Measurements from ENCODE around the gene NDUFAF8. TPM values are rescaled to one million over a fixed set of nuclear protein-coding genes. Genes with fewer than 3 reads are reported as not detected.

Gene NDUFAF8
- total RNA-seq, 1 donor from 2014 or later: 58.1 TPM

DNA sequence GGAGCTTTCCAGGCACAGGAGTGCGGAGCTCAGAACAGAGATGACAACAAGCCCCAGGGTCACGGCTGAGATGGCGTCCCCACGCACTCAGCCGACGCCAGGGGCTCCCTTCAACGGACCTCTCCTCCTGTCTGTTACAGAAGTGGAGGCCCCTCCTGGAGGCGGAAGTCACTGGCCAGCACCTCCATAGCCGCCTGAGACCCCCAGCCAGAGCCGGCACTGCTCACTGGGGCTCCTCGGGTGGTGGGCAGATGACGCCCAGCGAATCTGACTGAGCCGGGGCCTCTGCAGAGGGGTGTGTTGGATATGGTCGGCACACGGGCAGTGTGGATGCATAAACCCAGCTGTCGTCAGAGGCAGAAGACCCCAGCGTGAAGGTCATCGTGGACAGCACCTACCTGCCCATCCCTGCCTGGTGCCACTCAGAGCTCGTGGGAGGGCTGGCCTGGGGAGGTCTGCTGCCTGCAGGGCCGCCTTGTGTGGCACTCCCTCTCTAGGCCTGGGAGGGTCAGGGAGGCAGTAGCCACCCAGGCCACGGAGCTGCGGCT is 20.0 kb downstream of the NDUFAF8 start:
- H3K27me3 Mint-ChIP-seq (ENCODE audit: low read depth): no peaks in the 10 kb centered on the region
- H3K4me1 Mint-ChIP-seq (ENCODE audit: low read depth): no peaks in the 10 kb centered on the region
- H3K4me3 Mint-ChIP-seq (ENCODE audit: low read depth): no peak overlapping the region
- no peak overlapping the region for H3K27ac Mint-ChIP-seq
- intact Hi-C loops (cut with micrococcal nuclease): no loop called here
- H3K9me3 Mint-ChIP-seq: no peaks in the 10 kb centered on the region
- H3K36me3 Mint-ChIP-seq (ENCODE audit: low read depth): peaks cover 22% of the 10 kb centered on the region
- no peak for DNase-seq (ENCODE audit: low spot score)

DNA sequence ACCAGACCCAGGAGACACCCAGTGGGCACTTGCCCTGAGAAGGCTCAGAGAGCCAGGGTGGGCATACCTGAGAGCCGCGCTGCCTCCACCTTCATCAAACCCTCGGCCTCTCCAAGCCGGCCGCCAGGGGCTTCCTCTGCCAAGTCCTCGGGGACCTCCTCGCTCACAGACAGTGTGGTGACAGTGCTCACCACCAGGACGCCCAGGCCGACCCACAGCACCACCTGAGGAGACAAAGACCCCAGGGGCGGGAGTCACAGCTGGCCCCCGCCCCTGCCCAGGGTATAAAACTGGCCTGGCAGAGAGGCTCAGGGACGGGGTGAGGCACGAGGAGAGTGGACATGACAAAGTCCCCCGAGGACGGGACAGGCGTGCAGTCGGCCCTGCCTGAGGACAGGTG is 21.1 kb downstream of the NDUFAF8 start:
- Mint-ChIP-seq H3K9me3 (no peaks in the 10 kb centered on the region), H3K27me3 (ENCODE audit: low read depth) (no peaks in the 10 kb centered on the region), H3K4me3 (ENCODE audit: low read depth) (no peak overlapping the region), H3K36me3 (ENCODE audit: low read depth) (peaks cover 33% of the 10 kb centered on the region), H3K4me1 (ENCODE audit: low read depth) (no peaks in the 10 kb centered on the region), H3K27ac (no peak overlapping the region)
- intact Hi-C loops (cut with micrococcal nuclease): no loop called here
- DNase-seq (ENCODE audit: low spot score): no peak

DNA sequence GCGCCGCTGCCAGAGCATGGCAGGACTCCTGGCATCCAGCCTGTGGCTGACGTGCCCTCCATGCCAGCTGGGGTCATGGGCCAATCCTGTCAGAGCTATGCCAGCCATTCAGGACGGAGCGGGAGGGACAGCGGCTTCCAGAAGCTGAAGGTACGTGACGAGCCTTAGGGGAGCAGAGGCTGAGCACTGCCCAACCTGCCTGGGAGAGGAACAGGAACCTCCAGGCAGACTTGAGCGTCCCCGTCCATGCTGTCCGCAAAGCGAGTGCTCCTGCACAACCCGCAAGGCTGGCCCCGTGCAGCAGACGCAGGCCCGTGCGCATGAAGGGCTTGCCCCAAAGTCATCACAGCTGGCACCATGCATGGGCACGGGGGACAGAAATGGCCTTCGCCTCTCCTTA is 21.5 kb downstream of the NDUFAF8 start:
- no peaks in the 10 kb centered on the region for H3K9me3 Mint-ChIP-seq
- DNase-seq (ENCODE audit: low spot score): no peak
- no peak overlapping the region for H3K4me3 Mint-ChIP-seq (ENCODE audit: low read depth)
- intact Hi-C loops (cut with micrococcal nuclease): no loop called here
- H3K4me1 Mint-ChIP-seq (ENCODE audit: low read depth): no peaks in the 10 kb centered on the region
- H3K27ac Mint-ChIP-seq: no peak overlapping the region
- H3K36me3 Mint-ChIP-seq (ENCODE audit: low read depth): peaks cover 37% of the 10 kb centered on the region
- H3K27me3 Mint-ChIP-seq (ENCODE audit: low read depth): no peaks in the 10 kb centered on the region

DNA sequence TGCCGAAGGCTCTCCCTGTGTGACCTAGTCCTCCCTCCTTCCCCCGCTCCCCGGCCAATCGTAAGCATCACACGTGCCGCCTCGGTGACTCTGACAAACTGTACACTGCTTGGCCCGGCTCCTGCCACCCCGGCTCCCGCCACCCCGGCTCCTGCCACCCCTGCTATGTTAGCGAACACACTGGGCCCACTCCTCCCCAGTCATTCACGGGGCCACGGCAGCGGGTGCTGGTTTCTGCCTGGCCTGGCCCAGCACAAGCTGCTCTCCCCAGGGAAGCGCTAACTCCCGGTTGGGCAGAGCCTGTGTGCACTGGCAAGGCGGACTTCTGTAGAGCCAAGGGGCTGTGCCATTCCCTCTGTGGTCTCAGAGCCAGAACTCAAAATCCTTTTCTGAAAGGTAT is 22.0 kb downstream of the NDUFAF8 start:
- Mint-ChIP-seq H3K27ac (no peak overlapping the region), H3K4me3 (ENCODE audit: low read depth) (no peak overlapping the region), H3K4me1 (ENCODE audit: low read depth) (no peaks in the 10 kb centered on the region), H3K27me3 (ENCODE audit: low read depth) (no peaks in the 10 kb centered on the region), H3K9me3 (no peaks in the 10 kb centered on the region), H3K36me3 (ENCODE audit: low read depth) (peaks cover 39% of the 10 kb centered on the region)
- intact Hi-C loops (cut with micrococcal nuclease): no loop called here
- no peak for DNase-seq (ENCODE audit: low spot score)

DNA sequence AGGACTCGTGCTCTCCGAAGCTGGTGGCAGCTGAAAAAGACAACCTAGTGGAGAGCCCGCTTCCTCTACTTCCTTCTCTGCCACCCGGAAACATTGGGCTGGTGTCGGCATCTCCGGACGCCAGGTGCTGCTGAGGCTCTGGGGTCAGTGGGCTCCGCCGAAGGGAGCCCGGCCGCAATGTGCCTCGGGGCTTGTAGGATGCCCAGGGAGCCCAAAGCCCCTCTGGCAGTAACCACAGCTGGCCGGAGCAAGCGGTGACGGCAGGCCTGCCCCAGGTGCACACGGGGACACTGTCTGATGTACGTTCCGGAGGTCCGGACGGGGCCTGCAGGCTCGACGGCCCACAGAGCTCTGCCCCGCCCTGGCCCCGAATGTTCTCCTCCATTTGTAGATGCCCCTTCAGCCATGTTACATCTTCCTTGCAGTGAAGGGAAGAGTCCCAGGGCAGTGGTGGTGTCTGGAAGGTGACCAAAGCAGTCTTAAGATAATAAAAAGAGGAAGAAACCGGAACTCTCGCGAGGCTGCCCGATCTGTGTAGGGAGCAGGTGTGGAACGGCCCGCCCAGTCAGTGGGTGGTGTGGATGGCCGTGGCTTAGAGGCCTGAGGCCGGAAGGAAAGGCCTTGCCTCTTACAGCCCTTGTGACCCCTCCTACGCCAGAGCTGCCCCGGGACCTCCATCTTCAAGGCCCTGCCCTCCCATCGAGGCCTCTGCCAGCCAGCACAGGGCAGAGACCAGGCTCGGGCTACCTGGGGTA is 22.6 kb downstream of the NDUFAF8 start:
- intact Hi-C loops (cut with micrococcal nuclease): no loop called here
- Mint-ChIP-seq H3K9me3 (no peaks in the 10 kb centered on the region), H3K27me3 (ENCODE audit: low read depth) (no peaks in the 10 kb centered on the region), H3K4me3 (ENCODE audit: low read depth) (no peak overlapping the region), H3K27ac (no peak overlapping the region), H3K4me1 (ENCODE audit: low read depth) (no peaks in the 10 kb centered on the region), H3K36me3 (ENCODE audit: low read depth) (peaks cover 41% of the 10 kb centered on the region)
- DNase-seq (ENCODE audit: low spot score): no peak

DNA sequence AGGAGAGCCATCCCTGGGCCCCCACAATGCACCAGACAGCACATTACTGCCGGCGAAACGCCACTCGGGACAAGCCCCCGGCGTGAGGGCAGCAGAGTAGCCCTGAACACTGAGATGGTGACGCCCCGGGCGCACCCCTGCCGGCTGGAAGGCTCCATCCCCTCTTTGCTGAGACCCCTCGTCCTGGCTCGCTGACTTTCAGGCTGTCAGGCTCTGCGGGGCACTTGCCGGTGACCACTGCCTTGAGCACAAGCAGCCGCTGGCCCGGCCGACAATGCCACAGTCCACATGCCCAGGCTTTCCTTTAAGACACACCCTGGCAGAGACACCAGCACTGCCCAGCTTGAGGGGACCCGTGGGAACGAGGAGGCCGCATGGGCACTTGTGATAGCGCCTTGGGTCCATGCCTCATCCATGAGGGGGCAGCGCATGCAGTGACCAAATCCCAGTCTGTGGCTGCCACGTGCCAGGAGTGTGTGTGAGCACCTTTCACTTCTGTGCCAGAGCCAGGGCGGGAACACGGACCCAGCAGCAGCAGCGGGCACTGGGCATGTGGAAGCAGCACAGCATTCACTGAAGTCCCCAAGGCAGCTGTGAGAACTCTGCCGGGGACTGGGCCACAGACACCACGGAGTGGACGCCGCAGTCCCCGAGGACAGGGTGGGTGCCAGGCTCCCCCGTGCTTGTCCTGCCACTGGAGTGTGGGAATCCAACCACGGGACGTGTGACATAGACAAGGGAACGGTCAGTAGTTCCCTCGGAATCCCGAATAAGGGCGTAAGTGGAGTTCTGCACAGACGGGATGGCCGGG is 24.5 kb downstream of the NDUFAF8 start:
- H3K27me3 Mint-ChIP-seq (ENCODE audit: low read depth): no peaks in the 10 kb centered on the region

DNA sequence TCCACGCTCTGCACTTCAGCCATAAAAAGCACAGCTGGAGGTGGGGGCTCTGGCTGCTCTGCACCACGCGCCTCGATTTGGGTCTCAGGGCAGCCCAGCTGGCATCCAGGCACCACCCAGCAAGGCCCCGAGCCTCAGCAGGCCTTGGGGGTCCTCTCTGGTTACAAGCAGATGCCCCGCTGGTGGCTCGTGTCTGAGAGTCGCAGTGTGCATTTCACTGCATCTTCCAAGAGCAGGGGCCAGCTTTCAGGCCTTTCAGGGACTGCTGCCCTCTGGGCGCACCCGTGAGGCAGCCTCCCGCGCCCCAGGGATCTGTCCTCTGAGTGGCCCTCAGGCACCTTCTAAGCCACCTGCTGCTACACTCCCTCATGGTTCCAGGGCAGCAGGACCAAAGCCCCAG is 25.5 kb downstream of the NDUFAF8 start:
- H3K36me3 Mint-ChIP-seq (ENCODE audit: low read depth): peaks cover 59% of the 10 kb centered on the region
- no peaks in the 10 kb centered on the region for H3K4me1 Mint-ChIP-seq (ENCODE audit: low read depth)
- intact Hi-C loops (cut with micrococcal nuclease): no loop called here
- H3K4me3 Mint-ChIP-seq (ENCODE audit: low read depth): no peak overlapping the region
- no peaks in the 10 kb centered on the region for H3K27me3 Mint-ChIP-seq (ENCODE audit: low read depth)
- no peaks in the 10 kb centered on the region for H3K9me3 Mint-ChIP-seq
- no peak overlapping the region for H3K27ac Mint-ChIP-seq
- DNase-seq (ENCODE audit: low spot score): no peak

More for the DNA sequence above, 24.5 kb downstream of the NDUFAF8 start:
- no peaks in the 10 kb centered on the region for H3K4me1 Mint-ChIP-seq (ENCODE audit: low read depth)
- H3K36me3 Mint-ChIP-seq (ENCODE audit: low read depth): peaks cover 51% of the 10 kb centered on the region
- H3K9me3 Mint-ChIP-seq: no peaks in the 10 kb centered on the region
- DNase-seq (ENCODE audit: low spot score): no peak
- no peak overlapping the region for H3K27ac Mint-ChIP-seq
- no peak overlapping the region for H3K4me3 Mint-ChIP-seq (ENCODE audit: low read depth)
- intact Hi-C loops (cut with micrococcal nuclease): no loop called here

DNA sequence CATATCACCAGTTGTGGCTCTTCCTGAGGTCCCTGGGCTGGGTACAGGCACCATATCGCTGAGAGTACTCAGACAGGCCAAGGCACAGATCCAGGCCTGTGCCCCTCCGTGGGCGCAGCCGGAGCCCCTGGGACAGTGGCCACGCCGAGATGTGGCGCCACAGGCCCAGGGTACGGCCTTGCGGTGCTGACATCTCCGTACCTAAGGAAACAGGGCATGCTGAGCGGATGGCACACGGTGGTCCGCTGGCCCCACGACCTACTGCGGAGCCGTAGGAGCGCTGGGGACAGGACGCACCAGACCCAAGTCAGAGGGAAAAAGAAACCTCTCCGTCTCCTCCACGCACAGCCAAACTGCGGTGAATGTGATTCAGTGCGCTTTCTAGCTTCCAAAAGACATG is 26.5 kb downstream of the NDUFAF8 start:
- Mint-ChIP-seq H3K9me3 (no peaks in the 10 kb centered on the region), H3K36me3 (ENCODE audit: low read depth) (peaks cover 62% of the 10 kb centered on the region), H3K27ac (no peak overlapping the region), H3K4me3 (ENCODE audit: low read depth) (no peak overlapping the region), H3K4me1 (ENCODE audit: low read depth) (no peaks in the 10 kb centered on the region), H3K27me3 (ENCODE audit: low read depth) (no peaks in the 10 kb centered on the region)
- intact Hi-C loops (cut with micrococcal nuclease): no loop called here
- DNase-seq (ENCODE audit: low spot score): no peak

DNA sequence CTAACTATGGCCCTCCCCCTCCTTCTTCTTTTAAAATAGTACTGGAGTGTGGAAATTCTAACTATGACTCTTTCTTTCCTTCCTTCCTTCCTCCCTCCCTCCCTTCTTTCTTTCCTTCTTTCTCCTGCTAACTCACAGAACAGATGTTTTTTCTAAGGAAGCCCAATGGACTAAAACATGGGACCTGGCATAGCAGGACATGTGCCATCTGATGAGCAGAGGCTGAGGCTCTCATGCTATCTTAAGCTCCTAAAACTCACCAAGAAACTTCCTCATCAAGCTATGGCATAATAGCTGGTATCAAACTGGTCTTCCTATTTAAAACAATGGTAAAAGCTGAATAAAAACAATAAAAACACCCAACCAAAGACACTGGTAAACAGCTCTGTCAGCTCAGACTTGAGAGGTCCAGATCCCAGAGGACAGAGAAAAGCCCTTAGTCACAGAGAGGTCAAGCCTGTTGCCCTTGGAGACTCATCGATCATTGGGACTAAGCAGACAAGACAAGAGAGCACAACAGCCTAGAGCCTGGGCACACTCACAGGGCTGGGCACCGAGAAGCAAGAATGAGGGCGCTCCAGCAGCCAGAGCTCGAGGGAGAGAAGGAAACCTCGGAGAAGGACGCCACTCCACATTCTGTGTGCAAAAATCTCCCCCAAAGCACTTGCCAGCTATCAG is 28.4 kb downstream of the NDUFAF8 start:
- intact Hi-C loops (cut with micrococcal nuclease): no loop called here
- no peaks in the 10 kb centered on the region for H3K4me1 Mint-ChIP-seq (ENCODE audit: low read depth)
- H3K4me3 Mint-ChIP-seq (ENCODE audit: low read depth): no peak overlapping the region
- H3K36me3 Mint-ChIP-seq (ENCODE audit: low read depth): peaks cover 71% of the 10 kb centered on the region
- no peak overlapping the region for H3K27ac Mint-ChIP-seq
- H3K9me3 Mint-ChIP-seq: no peaks in the 10 kb centered on the region
- no peaks in the 10 kb centered on the region for H3K27me3 Mint-ChIP-seq (ENCODE audit: low read depth)
- no peak for DNase-seq (ENCODE audit: low spot score)

DNA sequence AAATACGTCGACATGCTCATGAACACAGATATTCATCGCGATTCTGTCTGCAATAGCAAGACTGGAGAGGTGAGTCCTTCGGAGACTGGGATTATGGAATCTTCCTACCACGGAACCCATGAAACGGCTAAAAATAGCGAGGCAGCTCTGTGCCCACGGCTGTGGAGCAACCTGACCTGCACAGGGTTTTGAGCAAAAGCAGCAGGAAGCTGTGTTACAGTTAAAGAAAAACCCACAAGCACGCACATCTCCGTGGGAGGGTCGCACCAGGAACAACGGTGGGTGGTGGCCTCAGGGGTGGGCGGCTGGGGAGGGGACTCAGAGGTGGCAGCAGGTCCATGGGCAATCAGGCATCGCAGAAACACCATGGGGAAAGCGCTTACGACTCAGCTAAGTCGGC is 31.2 kb downstream of the NDUFAF8 start:
- intact Hi-C loops (cut with micrococcal nuclease): no loop called here
- Mint-ChIP-seq H3K4me3 (ENCODE audit: low read depth) (no peak overlapping the region), H3K4me1 (ENCODE audit: low read depth) (no peaks in the 10 kb centered on the region), H3K9me3 (no peaks in the 10 kb centered on the region), H3K27ac (no peak overlapping the region), H3K36me3 (ENCODE audit: low read depth) (peaks cover 69% of the 10 kb centered on the region), H3K27me3 (ENCODE audit: low read depth) (no peaks in the 10 kb centered on the region)
- DNase-seq (ENCODE audit: low spot score): no peak

DNA sequence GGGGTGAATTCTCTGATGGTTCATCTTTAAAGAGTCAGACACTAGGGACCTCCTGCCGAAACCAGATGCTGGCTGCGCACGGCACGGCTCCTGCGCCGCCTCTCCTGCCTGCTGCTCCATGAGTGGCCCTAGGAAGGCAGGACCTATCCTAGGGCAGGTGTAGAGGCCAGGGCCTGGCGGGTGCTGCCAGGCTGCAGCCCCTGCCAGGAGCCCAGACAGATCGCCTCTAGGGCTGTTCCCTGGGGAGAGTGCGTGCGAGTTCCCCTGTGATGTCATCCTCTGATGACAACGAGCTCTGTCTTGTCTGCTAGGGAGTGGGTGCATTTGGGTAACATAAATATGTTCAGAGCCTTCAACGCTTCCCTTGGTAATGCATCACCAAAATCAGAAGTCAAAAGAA is 32.1 kb downstream of the NDUFAF8 start:
- no peak for DNase-seq (ENCODE audit: low spot score)
- H3K27ac Mint-ChIP-seq: no peak overlapping the region
- H3K4me1 Mint-ChIP-seq (ENCODE audit: low read depth): no peaks in the 10 kb centered on the region
- no peaks in the 10 kb centered on the region for H3K27me3 Mint-ChIP-seq (ENCODE audit: low read depth)
- peaks cover 66% of the 10 kb centered on the region for H3K36me3 Mint-ChIP-seq (ENCODE audit: low read depth)
- intact Hi-C loops (cut with micrococcal nuclease): no loop called here
- H3K4me3 Mint-ChIP-seq (ENCODE audit: low read depth): no peak overlapping the region
- H3K9me3 Mint-ChIP-seq: no peaks in the 10 kb centered on the region

DNA sequence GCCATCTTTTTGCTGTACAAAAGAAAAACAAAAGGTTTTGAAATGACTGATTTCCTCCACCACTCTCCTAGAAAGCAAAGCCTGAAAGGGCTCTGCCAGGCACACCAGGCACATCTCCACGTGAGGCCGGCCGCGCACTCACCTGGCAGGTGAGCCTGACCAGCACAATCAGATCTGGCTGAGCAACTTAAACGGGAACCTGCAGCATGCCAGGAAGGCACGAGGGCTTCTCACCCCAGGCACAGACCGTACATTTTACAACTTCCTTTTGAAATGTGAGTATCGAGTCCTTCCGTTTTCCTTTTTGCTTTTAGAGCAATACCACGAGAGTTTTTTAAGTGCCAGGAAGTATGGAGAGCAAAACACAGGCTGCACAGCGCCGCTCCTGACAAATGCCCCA is 33.5 kb downstream of the NDUFAF8 start:
- no peak for DNase-seq (ENCODE audit: low spot score)
- Mint-ChIP-seq H3K27me3 (ENCODE audit: low read depth) (no peaks in the 10 kb centered on the region), H3K9me3 (no peaks in the 10 kb centered on the region), H3K27ac (no peak overlapping the region), H3K4me3 (ENCODE audit: low read depth) (no peak overlapping the region), H3K4me1 (ENCODE audit: low read depth) (no peaks in the 10 kb centered on the region), H3K36me3 (ENCODE audit: low read depth) (peaks cover 71% of the 10 kb centered on the region)
- intact Hi-C loops (cut with micrococcal nuclease): no loop called here

Data from activated T-helper 2 cell treated with anti-CD3 and anti-CD28 coated beads, Interferon-gamma antibody, Interleukin-2, Interleukin-4, amounts not matched to agents 10 μg/mL and 5 μg/mL and 100 μg/mL, durations not matched to agents 14 hours and 24 hours and 36 hours (primary cell).